ENCODE data around the gene NOL9. TPM values are rescaled to one million over a fixed set of nuclear protein-coding genes. Genes with fewer than 3 reads are reported as not detected.

The NOL9 gene
- polyA plus RNA-seq, 3 donors, result 14.8 to 15.9 (median 15.1) TPM

DNA sequence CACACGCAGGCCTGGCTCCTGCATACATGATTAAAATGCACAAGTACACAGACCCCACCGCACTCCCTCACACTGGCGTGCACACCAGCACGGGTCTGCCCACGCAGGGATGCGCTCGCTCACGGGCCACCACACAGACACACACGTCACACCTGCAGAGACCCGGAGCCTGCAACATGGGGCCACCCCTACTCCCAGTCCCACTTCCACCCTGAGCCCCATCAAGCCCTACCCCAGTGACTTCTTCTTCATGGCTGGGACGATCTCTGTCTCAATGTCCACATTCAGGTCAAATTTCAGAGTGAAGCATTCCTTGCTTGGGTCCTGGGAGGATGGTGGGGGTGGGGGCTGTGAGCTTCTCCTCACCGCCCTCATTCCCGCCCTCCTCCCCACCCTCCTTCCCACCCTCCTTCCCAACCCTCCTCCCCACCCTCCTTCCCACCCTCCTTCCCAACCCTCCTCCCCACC, 79.5 kb downstream of the NOL9 start:
- DNase-seq (ENCODE audit: low read depth in 3 of 3, low spot score in 2 of 3), result no peak

DNA sequence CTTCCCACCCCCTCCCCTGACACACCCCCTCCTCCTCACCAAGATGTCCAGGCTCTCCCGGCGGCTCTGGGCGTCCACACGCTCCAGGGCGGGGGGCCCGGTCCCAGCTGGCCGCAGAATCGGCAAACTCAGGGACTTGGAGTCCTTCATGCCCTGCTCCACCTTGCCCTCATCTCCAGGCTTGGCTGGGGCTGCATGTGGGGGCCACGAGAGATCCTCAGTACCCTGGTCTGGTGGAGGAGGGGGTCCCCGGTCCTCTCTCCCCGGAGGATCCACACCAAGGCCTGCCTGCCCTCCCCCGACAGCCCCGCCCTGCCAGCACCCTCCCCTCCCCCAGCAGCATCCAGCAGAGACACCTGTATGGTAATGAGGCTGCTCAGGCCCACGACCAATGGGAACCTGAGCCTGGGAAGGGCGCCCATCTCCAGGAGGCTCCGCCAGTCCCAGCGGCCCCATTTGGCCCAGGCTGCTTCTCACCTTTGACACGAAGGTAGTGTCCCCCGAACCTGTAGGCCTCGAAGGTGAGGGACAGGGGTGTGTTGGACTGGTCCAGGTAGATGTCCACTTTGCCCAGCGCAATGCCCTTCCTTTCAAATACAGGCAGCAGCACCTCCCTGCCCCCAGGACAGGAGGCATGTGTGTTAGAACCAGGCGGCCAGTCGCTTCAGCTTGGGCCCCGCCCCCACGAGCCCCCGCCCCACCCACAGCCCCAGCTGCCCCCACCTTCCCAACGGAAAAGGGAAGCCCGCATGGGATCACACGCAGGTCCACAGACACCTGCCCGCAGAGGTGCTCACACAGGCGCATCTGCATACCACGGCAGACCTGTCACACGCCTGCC, 80.1 kb downstream of the NOL9 start:
- DNase-seq (ENCODE audit: low read depth in 3 of 3, low spot score in 2 of 3), result no peak

DNA sequence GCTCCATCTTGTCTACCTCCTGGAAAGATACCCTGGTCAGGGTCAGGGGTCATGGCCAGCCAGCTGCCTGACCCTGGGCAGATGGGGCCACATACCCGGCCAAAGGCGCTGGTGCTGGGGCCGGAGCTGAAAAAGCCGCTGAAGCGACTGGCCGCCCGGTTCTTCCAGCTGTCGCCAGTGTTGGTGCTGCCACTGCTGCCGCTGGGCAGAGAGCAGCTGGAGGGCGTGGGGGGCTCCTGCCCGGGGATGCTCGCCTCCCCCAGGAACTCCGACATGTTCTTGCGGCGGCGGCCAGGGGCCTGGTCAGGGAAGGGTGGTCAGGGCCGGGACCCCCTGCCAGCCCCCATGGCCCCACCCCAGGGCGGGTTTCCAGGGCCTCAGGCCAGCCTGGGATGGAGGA, 81.2 kb downstream of the NOL9 start:
- no peak for DNase-seq (ENCODE audit: low read depth in 3 of 3, low spot score in 2 of 3)

DNA sequence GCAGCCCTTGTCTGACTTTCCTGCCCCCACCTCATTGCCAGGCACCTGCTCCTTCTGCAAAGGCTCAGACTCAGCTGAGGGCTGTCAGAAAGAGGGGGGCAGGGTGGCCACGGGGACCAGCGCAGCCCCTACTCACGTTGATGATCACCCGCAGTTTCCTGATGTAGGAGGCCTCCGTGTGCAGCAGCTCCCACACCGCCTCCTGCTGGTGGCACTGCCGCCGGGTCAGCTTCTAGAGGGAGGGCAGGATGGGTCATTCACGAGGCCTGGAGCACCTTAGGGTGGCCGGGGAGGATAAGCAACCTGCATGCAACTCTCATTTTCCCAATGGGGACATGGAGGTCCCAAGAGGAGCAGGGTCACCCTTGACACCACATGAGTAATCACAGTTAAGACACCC, 81.9 kb downstream of the NOL9 start:
- no peak for DNase-seq (ENCODE audit: low read depth in 3 of 3, low spot score in 2 of 3)

DNA sequence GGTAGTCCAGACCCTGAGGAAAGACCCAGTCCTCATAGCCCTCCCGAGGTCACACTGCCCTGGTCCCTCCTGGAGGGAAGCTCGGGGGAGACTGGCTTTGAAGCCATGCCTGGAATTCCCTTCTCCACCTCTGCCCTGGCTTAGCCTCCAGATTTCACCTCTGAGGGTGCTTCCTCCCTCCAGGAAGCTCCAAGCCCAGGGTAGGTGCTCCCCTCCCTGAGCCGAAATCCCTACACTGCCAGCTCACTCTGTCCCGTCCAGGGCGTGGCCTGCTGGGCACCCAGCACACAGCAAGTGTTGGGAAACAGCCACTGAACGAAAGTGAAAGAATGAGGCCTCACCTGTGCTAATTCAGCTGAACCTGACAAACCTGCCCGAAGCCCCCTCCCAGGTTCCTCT, 82.3 kb downstream of the NOL9 start:
- no peak for DNase-seq (ENCODE audit: low read depth in 3 of 3, low spot score in 2 of 3)

Other genes starting within 250 kb of the NOL9 start
- gene ACOT7, start 160.7 kb downstream of the NOL9 start, polyA plus RNA-seq (ENCODE audit: insufficient read length in 3 of 3), result 10 to 100 TPM; 29.3 to 36.1 (median 30.4) TPM
- gene HES2, start 134.6 kb downstream of the NOL9 start, polyA plus RNA-seq (ENCODE audit: insufficient read length in 3 of 3), result under 1 TPM; 0.14 to 0.42 (median 0.34) TPM
- gene ESPN, start 129.7 kb downstream of the NOL9 start, polyA plus RNA-seq (ENCODE audit: insufficient read length in 3 of 3), result 10 to 100 TPM; 10.4 to 14.4 (median 12.2) TPM
- 1 to 10 TPM; 7.0 to 9.2 (median 8.6) TPM for gene TNFRSF25, start 88.3 kb downstream of the NOL9 start, polyA plus RNA-seq (ENCODE audit: insufficient read length in 3 of 3)
- gene PLEKHG5, start 62.8 kb downstream of the NOL9 start, polyA plus RNA-seq (ENCODE audit: insufficient read length in 3 of 3), result 10 to 100 TPM in 2 of 3 donors, 1 to 10 TPM in 1; 9.1 to 11.1 (median 10.2) TPM
- gene TAS1R1, start 794 bp upstream of the NOL9 start, polyA plus RNA-seq (ENCODE audit: insufficient read length in 3 of 3), result under 1 TPM in 2 of 3 donors, not detected in 1; 0.08 to 0.17 TPM
- gene ZBTB48, start 25.5 kb upstream of the NOL9 start, polyA plus RNA-seq (ENCODE audit: insufficient read length in 3 of 3), result 10 to 100 TPM; 24.0 to 28.5 (median 26.6) TPM
- gene KLHL21, start 48.4 kb upstream of the NOL9 start, polyA plus RNA-seq (ENCODE audit: insufficient read length in 3 of 3), result 10 to 100 TPM; 12.3 to 14.5 (median 13.2) TPM
- gene PHF13, start 59.2 kb upstream of the NOL9 start, polyA plus RNA-seq (ENCODE audit: insufficient read length in 3 of 3), result 10 to 100 TPM; 23.5 to 25.0 (median 23.6) TPM
- 10 to 100 TPM; 16.7 to 18.4 (median 16.8) TPM for gene THAP3, start 70.4 kb upstream of the NOL9 start, polyA plus RNA-seq (ENCODE audit: insufficient read length in 3 of 3)
- gene DNAJC11, start 147.3 kb upstream of the NOL9 start, polyA plus RNA-seq (ENCODE audit: insufficient read length in 3 of 3), result 10 to 100 TPM; 59.9 to 68.9 (median 61.2) TPM
- gene CAMTA1, start 230.9 kb upstream of the NOL9 start, polyA plus RNA-seq (ENCODE audit: insufficient read length in 3 of 3), result 10 to 100 TPM; 82.3 to 84.7 (median 83.6) TPM

Data from right renal cortex interstitium (tissue), 3 donors.